Posterior cingulate gyrus (tissue), 11 donors: Measurements from ENCODE around the gene SLAMF6.

Experiments
- DNase-seq, 10 donors: peaks; one replicate each; pipeline versions ENCODE4 v3.0.0 to v3.0.0-alpha.2; 2020 to 2021; ENCODE audit warnings: mixed read lengths in 3 of 10
- intact Hi-C: fragments of 100-400 bp; cut with DNase I; formaldehyde crosslinking; loops from one replicate; pipeline ENCODE4 v1.15.1; 2023

SLAMF6 gene

DNA sequence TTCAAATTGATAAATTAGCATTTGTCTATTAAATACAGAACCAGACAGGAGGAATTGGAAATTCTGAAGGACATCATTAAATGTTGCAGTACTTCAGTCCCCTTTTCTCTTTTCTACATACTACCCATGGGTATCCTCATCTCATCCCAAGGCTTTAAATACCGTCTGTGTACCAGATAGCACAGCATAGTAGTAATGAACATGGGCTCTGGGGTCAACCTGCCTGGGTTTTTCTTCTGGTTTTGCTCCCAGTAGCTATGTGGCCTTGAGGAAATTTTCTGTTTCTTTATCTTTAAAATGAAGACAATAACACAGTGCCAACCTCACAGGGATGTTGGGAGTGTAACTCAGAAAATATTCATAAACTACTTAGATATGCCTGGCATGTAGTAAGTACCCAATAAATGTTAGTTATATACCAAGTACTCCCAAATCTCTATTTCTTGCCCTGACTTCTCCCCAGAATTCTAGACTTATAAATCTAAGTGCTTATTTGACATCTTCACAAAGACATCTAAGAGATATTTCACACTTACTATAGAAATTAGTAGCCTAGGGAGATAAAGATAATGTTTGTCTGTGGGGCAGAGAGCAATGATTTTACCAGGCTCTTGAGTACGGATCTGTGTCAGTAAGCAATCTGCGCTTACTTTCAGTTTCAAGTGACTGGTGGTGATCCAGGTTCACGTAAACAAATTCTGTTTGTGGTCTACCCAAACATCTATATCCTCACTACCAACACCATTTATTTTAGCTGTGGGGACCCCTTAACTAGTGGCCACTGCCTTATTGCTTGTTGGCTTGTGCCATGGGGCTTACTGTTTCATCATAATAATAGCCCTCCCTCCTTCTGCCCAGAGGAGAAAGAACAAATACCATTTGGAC is 85.4 kb downstream of the SLAMF6 start:
- DNase-seq = no peak
- intact Hi-C loops = no loop called here

DNA sequence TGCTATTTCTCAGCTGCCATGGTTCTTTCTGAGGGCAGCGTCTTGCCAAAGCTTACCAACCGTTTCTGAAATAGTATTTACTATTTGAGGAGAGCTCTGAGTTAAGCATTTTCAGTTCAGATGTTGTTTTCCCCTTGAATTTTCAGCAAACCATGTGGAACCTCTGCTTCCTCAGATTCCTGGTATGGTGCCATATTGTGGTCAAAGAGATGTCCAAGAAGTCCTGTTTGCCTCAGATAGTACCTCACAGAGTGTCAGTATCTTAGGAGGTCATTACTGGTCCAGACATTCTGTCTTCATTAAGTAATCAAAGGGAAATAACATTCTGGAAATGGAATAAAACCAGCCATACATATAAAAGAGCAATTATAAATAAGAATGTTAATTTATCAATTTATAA is 86.1 kb downstream of the SLAMF6 start:
- no peak for DNase-seq
- intact Hi-C loops = no loop called here
